NCI-H510A (cell line): ENCODE results near the gene PPFIA1.
"Not testable (repeated sequence)": the region's sequence is repeated elsewhere in the genome, so short reads cannot be mapped to it uniquely, and the experiment has no call there.

Source experiments
- DNase-seq: peaks from one replicate; lab custom pipeline; 2025; lab: John Stamatoyannopoulos, UW

The PPFIA1 gene

GRCh38 chr11:70251659-70252321, 18.7 kb upstream of the PPFIA1 start:
- no peak for DNase-seq

GRCh38 chr11:70252844-70253243, 17.6 kb upstream of the PPFIA1 start:
- DNase-seq, result no peak

- DNase-seq, result no peak
Observed at GRCh38 chr11:70255477-70256116, 14.9 kb upstream of the PPFIA1 start.

GRCh38 chr11:70259077-70259476, 11.4 kb upstream of the PPFIA1 start:
- DNase-seq, result not testable (repeated sequence)

- DNase-seq, result no peak
Observed at GRCh38 chr11:70262951-70263350, 7.5 kb upstream of the PPFIA1 start.

GRCh38 chr11:70263363-70263762, 7.1 kb upstream of the PPFIA1 start:
- DNase-seq, result no peak

- no peak for DNase-seq
Observed at GRCh38 chr11:70265341-70265740, 5.1 kb upstream of the PPFIA1 start.

GRCh38 chr11:70267405-70267950, 3.0 kb upstream of the PPFIA1 start:
- DNase-seq, result no peak

- DNase-seq, result no peak
Observed at GRCh38 chr11:70268526-70268925, 2.0 kb upstream of the PPFIA1 start.

GRCh38 chr11:70270877-70271648, 573 bp downstream of the PPFIA1 start:
- no peak for DNase-seq

- DNase-seq, result no peak
Observed at GRCh38 chr11:70271649-70271953, 1.1 kb downstream of the PPFIA1 start.

- no peak for DNase-seq
Observed at GRCh38 chr11:70272009-70272408, 1.5 kb downstream of the PPFIA1 start.

- no peak for DNase-seq
Observed at GRCh38 chr11:70278994-70279393, 8.5 kb downstream of the PPFIA1 start.

- DNase-seq, result no peak
Observed at GRCh38 chr11:70281156-70281609, 10.7 kb downstream of the PPFIA1 start.

- DNase-seq, result no peak
Observed at GRCh38 chr11:70282012-70282411, 11.5 kb downstream of the PPFIA1 start.

- DNase-seq, result no peak
Observed at GRCh38 chr11:70288721-70289120, 18.2 kb downstream of the PPFIA1 start.

- DNase-seq, result no peak
Observed at GRCh38 chr11:70289582-70289981, 19.1 kb downstream of the PPFIA1 start.

GRCh38 chr11:70290361-70291065, 20.0 kb downstream of the PPFIA1 start:
- no peak for DNase-seq

- DNase-seq, result no peak
Observed at GRCh38 chr11:70292166-70292565, 21.7 kb downstream of the PPFIA1 start.

- DNase-seq, result no peak
Observed at GRCh38 chr11:70292863-70293262, 22.4 kb downstream of the PPFIA1 start.

- DNase-seq, result not testable (repeated sequence)
Observed at GRCh38 chr11:70295166-70295565, 24.7 kb downstream of the PPFIA1 start.

- DNase-seq, result no peak
Observed at GRCh38 chr11:70296681-70297080, 26.2 kb downstream of the PPFIA1 start.
